Adipocyte (in vitro differentiated cells): ENCODE measurements around the gene SOX13.

Experiments used
- DNase-seq: peaks from one replicate; pipeline ENCODE4 v3.0.0-alpha.2; 2015; ENCODE audit warnings: low read depth
- H3K27me3 ChIP-seq: replicated peaks from 2 replicates; pipeline ENCODE4 v1.7.0; 2013; ENCODE audit warnings: mild to moderate bottlenecking, low read length, moderate library complexity; ENCODE audit not compliant: control insufficient read depth, insufficient read depth
- H3K36me3 ChIP-seq: 2 replicates; pipeline ENCODE4 v1.7.0; 2013; ENCODE audit warnings: low read length, mild to moderate bottlenecking, moderate library complexity; ENCODE audit not compliant: control insufficient read depth, insufficient read depth, severe bottlenecking
- H3K4me1 ChIP-seq: 2 replicates; pipeline ENCODE4 v1.7.0; 2013; ENCODE audit warnings: mild to moderate bottlenecking, low read length, moderate library complexity; ENCODE audit not compliant: control insufficient read depth, insufficient read depth
- H3K4me3 ChIP-seq: 2 replicates; pipeline ENCODE4 v1.7.0; 2013; ENCODE audit warnings: mild to moderate bottlenecking, low read length, moderate library complexity
- H3K9ac ChIP-seq: 2 replicates; pipeline ENCODE4 v1.7.0; 2013; ENCODE audit warnings: mild to moderate bottlenecking, low read length, moderate library complexity
- H3K9me3 ChIP-seq: 2 replicates; pipeline ENCODE4 v1.7.0; 2013; ENCODE audit warnings: mild to moderate bottlenecking, low read length, moderate library complexity; ENCODE audit not compliant: control insufficient read depth

The SOX13 gene

DNA sequence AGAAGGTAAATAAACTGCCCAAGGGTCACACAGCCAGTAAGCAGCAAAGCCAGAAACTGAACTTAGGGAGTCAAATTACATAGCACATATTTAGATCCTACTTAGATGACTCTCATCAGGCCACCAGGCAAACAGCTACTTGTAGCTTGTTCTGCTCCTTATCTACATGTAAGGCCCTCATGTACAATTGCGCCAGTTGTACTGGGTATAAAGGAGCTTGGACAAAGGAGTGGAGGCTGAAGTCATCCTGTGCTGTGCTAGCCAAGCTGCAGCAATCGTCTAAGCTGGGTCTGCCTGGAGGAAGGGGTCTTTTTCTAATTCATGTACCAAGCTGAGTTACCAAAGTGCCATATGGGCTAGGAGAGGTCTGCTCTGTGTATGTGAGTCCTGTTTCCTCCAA, 66.2 kb downstream of the SOX13 start:
- Histone ChIP-seq H3K9me3 (no peaks in the 10 kb centered on the region), H3K4me3 (no peak overlapping the region), H3K36me3 (peaks cover 3% of the 10 kb centered on the region), H3K27me3 (peaks cover 23% of the 10 kb centered on the region), H3K4me1 (no peaks in the 10 kb centered on the region), H3K9ac (no peak overlapping the region)
- DNase-seq: no peak

DNA sequence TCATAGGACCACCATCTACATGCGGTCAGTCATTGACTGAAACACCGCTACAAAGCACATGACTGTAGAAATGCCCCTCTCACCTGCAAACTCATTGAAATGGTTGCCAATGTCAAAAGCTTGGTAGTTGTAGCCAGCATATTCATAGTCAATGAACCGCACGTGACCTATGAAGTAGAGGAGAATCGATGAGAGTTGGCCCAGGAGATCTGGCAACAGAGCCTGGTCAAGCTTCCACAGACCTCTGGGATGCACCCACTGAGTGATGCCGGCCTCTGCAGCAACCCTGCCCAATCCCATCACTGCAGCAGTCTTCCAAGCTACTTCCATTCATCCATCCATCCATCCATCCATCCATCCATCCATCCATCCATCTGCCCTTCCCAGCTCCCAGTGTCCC, 67.0 kb downstream of the SOX13 start:
- Histone ChIP-seq H3K4me1 (no peaks in the 10 kb centered on the region), H3K4me3 (no peak overlapping the region), H3K36me3 (peaks cover 3% of the 10 kb centered on the region), H3K9ac (no peak overlapping the region), H3K9me3 (no peaks in the 10 kb centered on the region), H3K27me3 (peaks cover 23% of the 10 kb centered on the region)
- DNase-seq: no peak

DNA sequence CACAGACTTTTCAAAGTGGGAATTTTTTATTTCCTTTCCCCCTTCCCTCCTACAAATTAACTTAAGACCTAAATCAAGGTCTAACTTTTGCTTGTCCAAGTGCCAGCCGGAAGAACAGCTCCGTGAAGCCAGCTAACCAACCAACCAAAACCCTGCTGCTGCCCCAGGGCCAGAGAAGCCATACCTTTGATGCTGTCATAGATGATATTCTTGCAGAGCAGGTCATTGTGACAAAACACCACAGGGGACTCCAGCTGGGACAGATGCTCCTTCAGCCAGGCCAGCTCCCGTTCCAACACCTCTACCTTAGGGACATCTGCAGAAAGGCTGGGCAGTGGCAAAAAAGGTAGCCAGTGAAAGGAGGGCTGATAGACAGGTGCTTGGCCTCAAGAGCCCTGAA, 68.2 kb downstream of the SOX13 start:
- no peak overlapping the region for H3K4me3 ChIP-seq
- H3K27me3 ChIP-seq: peaks cover 23% of the 10 kb centered on the region

DNA sequence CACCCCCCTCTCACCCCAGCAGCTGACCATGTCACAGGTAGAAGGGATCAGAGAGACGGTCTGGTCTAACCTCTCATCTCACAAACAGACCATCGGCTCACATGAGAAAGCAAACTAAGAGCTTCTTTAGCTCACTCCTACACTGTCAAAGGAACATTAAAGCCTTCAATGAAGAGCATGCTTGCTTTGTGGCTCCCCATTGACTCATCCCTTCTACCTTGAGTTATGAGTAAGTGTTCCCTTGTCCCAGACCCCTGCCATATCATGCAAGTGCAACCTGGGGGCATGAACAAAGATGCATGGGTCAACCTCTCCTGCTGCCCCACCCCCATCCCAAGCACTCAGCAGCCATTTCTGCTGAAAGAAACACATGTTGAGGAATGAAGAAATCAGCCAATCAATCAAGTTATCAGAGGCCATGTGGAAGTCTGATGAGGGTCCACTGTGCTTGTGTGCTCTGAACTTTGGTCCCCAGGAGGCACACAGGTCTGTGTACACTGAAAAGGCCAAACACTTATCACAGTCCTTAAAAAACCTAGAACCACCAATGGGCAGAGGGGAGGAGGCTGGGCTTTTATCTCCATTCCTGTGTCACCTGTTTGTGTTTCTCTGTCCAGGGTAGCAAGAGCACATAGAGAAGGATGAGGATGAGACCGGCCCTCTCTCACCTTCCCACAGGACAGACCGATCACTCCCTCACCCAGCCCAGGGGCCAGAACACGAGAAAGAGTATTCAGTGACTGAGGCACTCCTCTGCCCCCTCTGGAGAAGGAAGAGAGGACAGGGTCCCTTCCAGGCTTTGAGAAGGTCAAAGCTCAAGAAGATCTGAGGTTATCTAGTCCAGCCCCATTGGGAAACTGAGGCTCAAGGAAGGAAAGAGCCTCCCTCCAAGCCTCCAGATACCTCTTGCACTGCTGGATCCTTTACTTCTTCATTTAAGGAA, 69.4 kb downstream of the SOX13 start:
- Histone ChIP-seq H3K9me3 (no peaks in the 10 kb centered on the region), H3K9ac (no peak overlapping the region), H3K4me3 (no peak overlapping the region), H3K27me3 (peaks cover 23% of the 10 kb centered on the region), H3K4me1 (no peaks in the 10 kb centered on the region), H3K36me3 (peaks cover 3% of the 10 kb centered on the region)
- no peak for DNase-seq

More for the DNA sequence above, 68.2 kb downstream of the SOX13 start:
- DNase-seq: no peak
- Histone ChIP-seq H3K9ac (no peak overlapping the region), H3K9me3 (no peaks in the 10 kb centered on the region), H3K36me3 (peaks cover 3% of the 10 kb centered on the region), H3K4me1 (no peaks in the 10 kb centered on the region)

DNA sequence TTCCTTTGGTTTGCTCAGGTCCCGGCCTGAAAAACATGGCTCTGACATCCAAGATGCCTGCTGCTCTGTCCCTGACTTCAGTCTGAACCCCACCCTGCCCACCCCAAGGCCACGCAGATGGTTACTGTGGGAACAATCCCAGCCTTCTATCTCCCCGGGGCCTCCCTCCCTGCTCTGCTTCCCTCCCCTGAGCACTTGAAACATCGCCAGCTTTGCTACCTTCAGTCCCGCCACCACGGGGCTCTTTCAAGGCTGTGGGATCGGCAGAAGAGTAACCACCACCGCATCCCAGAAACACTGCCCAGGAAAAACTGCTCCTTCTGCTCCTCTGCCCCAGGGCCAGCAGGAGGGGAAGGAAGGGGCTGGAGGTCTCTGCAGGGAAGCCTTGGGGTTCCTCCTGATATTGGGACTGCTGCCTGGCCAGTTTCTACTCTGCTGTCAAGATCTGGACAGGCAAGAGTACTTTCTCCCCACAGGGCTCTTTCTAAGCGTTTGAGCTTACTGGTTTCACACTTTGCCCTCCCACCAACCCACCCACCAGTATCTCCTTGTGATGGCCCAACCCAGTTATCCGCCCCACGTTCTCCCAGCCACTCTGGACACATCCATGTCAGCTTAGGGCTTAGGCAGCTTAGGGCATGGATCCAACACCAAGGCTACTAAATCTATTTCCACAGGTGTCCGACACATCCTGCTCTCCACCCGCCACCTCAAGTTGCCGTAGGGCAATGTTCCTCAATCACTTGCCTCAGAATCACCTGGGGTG, 70.5 kb downstream of the SOX13 start:
- Histone ChIP-seq H3K36me3 (peaks cover 2% of the 10 kb centered on the region), H3K9ac (no peak overlapping the region), H3K4me1 (no peaks in the 10 kb centered on the region), H3K9me3 (no peaks in the 10 kb centered on the region), H3K4me3 (no peak overlapping the region), H3K27me3 (peaks cover 23% of the 10 kb centered on the region)
- DNase-seq: no peak

DNA sequence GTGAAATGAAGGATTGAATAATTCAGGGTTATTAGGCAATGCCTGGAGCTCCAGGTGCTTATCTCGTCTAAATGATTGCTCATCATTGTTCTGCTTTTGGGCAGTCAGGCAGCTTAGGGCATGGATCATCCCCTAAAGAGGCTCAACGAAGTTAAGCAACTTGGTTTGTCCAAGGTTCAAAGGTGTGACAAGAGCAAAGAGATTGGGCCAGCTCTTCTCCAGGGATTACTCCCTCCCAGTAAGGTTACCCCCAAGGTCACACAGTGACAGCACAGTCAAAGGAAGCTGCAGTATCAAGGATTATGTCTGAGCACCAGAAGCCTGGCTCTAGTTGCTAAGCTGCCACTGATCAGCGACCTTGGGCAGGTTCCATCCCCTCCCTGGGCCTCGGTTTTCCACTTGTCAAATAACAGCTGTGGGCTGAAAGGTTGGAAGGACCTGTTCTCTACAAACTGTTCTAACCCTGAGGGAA, 72.2 kb downstream of the SOX13 start:
- Histone ChIP-seq H3K27me3 (peaks cover 16% of the 10 kb centered on the region), H3K9me3 (no peaks in the 10 kb centered on the region), H3K4me3 (no peak overlapping the region), H3K9ac (no peak overlapping the region), H3K4me1 (peaks cover 1% of the 10 kb centered on the region), H3K36me3 (no peaks in the 10 kb centered on the region)
- DNase-seq: no peak

DNA sequence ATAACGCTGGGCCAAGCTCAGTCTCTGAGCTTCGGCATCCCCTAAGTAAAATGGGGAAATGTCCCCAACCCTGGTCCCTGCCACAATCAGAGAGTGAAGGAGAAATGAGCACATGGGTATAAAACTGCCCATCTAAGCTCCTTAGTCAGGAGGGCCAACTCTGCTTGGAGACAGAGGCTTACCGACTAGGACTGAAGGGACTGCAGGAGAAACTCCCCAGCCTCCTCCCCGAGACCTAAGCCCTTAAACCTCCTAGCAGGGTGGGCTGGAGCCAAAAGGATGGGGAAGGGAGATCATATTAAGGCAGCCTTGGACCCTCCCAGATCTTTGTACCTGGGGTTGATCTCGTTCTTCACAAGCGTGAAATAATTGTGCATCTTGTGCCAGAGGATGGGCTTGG, 73.4 kb downstream of the SOX13 start:
- H3K36me3 ChIP-seq: no peaks in the 10 kb centered on the region
- no peak overlapping the region for H3K9ac ChIP-seq
- H3K9me3 ChIP-seq: no peaks in the 10 kb centered on the region
- peaks cover 6% of the 10 kb centered on the region for H3K4me1 ChIP-seq
- H3K4me3 ChIP-seq: no peak overlapping the region
- peaks cover 11% of the 10 kb centered on the region for H3K27me3 ChIP-seq
- DNase-seq: no peak

DNA sequence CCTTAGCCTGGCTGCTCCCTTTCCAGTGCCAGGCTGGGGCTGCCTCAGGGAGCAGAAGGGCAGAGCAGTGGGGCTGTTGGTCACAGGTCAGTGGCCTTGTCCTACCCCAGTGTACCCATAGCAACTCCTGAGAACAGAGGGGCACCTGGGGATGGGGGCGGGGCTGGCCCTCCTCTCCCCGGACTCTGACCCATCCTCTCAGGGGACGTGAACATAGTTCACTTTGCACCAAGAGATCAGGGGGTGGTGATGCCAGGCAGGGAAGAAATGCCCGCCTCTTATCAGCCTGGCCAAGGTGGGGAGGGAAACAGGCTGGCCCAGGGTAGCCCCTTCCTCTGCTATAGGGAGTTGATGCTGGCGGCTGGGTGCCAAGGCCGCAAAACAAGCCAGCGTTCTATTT, 74.0 kb downstream of the SOX13 start:
- peaks cover 6% of the 10 kb centered on the region for H3K4me1 ChIP-seq
- no peak overlapping the region for H3K9ac ChIP-seq
- H3K27me3 ChIP-seq: peaks cover 4% of the 10 kb centered on the region
- no peak overlapping the region for H3K4me3 ChIP-seq
- no peaks in the 10 kb centered on the region for H3K36me3 ChIP-seq
- H3K9me3 ChIP-seq: no peaks in the 10 kb centered on the region
- DNase-seq: no peak

DNA sequence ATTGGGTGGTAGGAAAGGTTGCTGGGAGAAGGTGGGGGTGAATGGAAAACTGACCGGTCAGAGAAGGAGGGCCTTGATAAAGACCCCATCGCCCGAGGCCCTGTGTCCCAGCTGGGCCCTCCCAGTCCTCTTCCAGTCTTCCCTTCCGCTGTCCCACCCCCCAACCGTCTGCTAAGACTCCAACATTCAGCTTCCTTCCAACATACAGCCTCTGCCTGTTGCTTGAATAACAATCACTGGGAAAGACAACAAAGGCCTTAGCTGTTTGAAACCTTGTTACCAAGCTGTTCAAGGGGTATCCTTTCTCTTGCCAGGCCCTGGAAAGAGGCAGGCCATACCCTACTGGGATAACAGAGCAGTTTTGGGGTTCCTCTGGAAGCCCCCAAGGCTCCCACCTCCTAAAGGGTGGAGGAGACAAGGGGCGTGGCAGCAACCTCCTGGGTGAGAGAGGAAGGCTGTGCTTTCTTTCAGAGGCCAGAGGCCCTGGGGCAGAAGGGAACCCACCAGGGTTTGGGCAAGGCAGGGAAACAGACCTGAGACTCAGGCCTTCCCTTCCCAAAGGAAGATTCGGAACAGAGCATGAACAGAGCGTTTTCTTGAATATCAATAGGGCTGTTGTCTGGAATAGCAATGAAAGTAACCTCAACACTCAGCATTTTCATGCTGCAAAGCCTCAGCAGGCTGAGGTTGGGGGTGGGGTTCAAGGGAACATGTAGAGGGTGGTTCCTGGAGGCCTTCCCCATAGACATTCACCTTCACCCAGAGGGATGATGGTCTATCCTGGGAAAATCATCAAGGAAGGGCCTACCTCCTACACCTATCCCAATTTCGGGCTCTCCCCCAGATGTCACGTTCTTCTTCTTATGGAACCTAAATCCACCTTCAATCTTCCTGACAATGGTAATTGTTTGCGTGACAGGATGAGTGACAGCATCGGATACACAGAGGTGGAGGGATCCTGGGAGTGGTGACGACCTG, 74.8 kb downstream of the SOX13 start:
- H3K9me3 ChIP-seq: no peaks in the 10 kb centered on the region

DNA sequence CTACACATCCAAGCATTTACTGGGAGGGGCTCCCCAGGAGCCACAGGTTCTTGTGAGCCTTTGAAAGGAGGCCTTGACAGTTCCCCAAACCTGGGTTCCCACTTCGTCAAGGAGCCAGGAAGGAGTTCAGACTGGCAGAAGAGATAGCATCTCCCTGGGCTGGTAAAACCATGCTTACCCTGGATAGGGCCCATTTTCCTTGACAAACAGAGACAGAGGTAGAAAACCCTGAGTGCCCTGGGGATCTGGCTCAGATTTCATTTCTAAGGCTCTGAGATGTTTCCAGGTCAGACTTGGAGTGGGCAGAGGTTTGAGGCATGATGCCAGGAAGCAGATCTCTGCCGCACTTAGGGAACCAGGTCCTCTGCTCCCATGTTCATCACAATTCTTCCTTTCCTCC, 76.2 kb downstream of the SOX13 start:
- Histone ChIP-seq H3K9ac (no peak overlapping the region), H3K9me3 (no peaks in the 10 kb centered on the region), H3K36me3 (no peaks in the 10 kb centered on the region), H3K4me3 (no peak overlapping the region), H3K27me3 (peaks cover 7% of the 10 kb centered on the region), H3K4me1 (peaks cover 6% of the 10 kb centered on the region)
- DNase-seq: peak; percentile 8

More for the DNA sequence above, 74.8 kb downstream of the SOX13 start:
- Histone ChIP-seq H3K9ac (no peak overlapping the region), H3K4me1 (peaks cover 6% of the 10 kb centered on the region), H3K36me3 (no peaks in the 10 kb centered on the region), H3K4me3 (no peak overlapping the region), H3K27me3 (no peaks in the 10 kb centered on the region)
- DNase-seq: no peak
